Kidney epithelial cell (primary cell): ENCODE results near the gene VPS13D. TPM values are rescaled to one million over a fixed set of nuclear protein-coding genes. Genes with fewer than 3 reads are reported as not detected.

Experiments used
- DNase-seq: peaks from one replicate; pipeline ENCODE4 v3.0.0-alpha.2; 2010; ENCODE audit warnings: low read depth
- H3K27me3 ChIP-seq: 2 replicates; pipeline ENCODE4 v1.6.0; 2011; ENCODE audit warnings: low read length; ENCODE audit not compliant: control insufficient read depth, insufficient read depth
- H3K36me3 ChIP-seq: 2 replicates; pipeline ENCODE4 v1.5.1; 2011; ENCODE audit warnings: low read length; ENCODE audit not compliant: control insufficient read depth, insufficient read depth
- H3K4me3 ChIP-seq: 2 replicates; pipeline ENCODE4 v1.5.1; 2011; ENCODE audit warnings: low read depth, mild to moderate bottlenecking, control low read depth, low read length
- CTCF ChIP-seq: IDR thresholded peaks from 2 replicates; pipeline ENCODE4 v1.5.1; 2011; ENCODE audit warnings: mild to moderate bottlenecking, moderate library complexity, low read length, control low read depth, inconsistent platforms; ENCODE audit not compliant: insufficient read depth, poor library complexity, severe bottlenecking
- total RNA-seq: library from RNA; depleted of rRNA; stranded (reverse); fragments of >200 nt; gene quantifications from 2 replicates; pipeline ENCODE4 v1.2.3, GENCODE V29; 2015

The VPS13D gene
- total RNA-seq, 1 donor from 2014 or later: 22.2 TPM

GRCh38 chr1:12343823-12344487, 114.1 kb downstream of the VPS13D start:
- Histone ChIP-seq H3K4me3 (no peak overlapping the region), H3K36me3 (peaks cover 1% of the 10 kb centered on the region), H3K27me3 (no peaks in the 10 kb centered on the region)
- no peak for DNase-seq
- no peak for TF ChIP-seq CTCF

DNA sequence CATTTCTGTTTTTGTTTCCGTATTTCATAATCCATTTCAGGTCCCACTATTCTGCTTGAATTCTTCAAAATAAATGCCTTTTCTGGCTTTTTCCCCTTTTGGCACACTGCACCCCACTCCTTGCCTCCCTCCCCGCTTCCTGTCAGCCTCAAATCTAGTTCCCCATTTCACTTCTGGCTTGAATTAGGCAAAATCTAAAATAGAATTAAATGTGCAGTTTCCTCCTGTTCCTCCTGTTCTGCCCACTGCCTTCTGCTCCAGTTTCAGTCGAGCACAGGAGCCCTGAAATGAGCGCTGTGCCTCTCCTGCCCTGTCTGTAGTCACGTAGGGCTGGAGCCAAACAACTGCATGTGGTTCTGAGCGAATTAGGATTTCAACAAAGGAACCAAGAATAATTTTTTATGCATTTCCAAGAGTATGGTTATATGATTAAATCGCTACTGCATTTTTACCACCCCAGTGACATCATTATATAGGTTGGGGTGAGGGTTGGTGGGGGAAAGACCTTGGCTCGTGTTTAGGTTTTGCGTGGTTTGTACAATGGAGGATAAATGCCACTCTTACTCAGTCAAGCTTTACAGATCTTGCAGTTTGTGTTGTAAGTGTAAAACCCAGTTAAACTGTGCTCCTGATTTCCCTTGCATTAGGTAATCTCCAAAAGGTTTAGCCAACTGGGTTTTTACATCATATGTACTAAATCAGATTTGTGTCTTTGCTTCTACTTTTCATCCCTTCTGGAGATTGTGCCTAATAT, 114.9 kb downstream of the VPS13D start:
- peaks cover 1% of the 10 kb centered on the region for H3K36me3 ChIP-seq
- no peak for DNase-seq
- TF ChIP-seq CTCF: no peak
- H3K4me3 ChIP-seq: no peak overlapping the region
- no peaks in the 10 kb centered on the region for H3K27me3 ChIP-seq

GRCh38 chr1:12345350-12346217, 115.8 kb downstream of the VPS13D start:
- no peak for DNase-seq
- H3K36me3 ChIP-seq: peaks cover 1% of the 10 kb centered on the region
- no peak for TF ChIP-seq CTCF
- H3K4me3 ChIP-seq: no peak overlapping the region
- H3K27me3 ChIP-seq: no peaks in the 10 kb centered on the region

- Histone ChIP-seq H3K4me3 (no peak overlapping the region), H3K36me3 (peaks cover 1% of the 10 kb centered on the region), H3K27me3 (no peaks in the 10 kb centered on the region)
- no peak for TF ChIP-seq CTCF
- DNase-seq: no peak
Measured at GRCh38 chr1:12346483-12347151, 116.8 kb downstream of the VPS13D start.

DNA sequence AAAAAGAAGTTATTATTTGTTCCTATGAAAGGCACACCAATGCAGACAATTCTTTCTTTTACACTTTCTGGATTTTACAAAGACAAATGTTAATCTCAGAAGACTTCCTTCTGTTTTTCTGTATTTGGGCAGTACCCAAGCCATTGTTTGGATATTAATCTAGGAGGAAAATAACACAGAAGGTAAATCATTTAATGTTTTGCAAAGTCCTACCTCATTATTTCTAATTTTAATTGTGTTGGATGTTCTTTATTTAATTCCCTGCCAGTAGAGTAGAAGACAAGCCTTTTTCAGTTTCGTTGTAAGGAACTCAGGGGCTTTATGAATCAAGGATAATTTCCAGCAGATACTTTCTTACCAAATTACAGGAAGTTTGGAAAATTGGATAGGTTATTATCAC, 118.3 kb downstream of the VPS13D start:
- DNase-seq: no peak
- Histone ChIP-seq H3K4me3 (no peak overlapping the region), H3K27me3 (no peaks in the 10 kb centered on the region), H3K36me3 (peaks cover 1% of the 10 kb centered on the region)
- no peak for TF ChIP-seq CTCF
